HL-60/S4 treated with retinoic acid at 250 ng/mL for 4 days and 3 days (cell line): ENCODE measurements around the gene GGT5.
"Not testable (repeated sequence)": the region's sequence is repeated elsewhere in the genome, so short reads cannot be mapped to it uniquely, and the experiment has no call there.

Experiments used
- in situ Hi-C: fragments of 300-500 bp; cut with MboI; formaldehyde crosslinking; loops from 2 replicates; pipeline ENCODE4 v1.7.0; 2022; ENCODE audit warnings: low sequenced_read_pairs

Gene GGT5

GRCh38 chr22:24264329-24264896 lies 19.5 kb upstream of the GGT5 start:
- in situ Hi-C loops = not testable (repeated sequence)

- in situ Hi-C loops = not testable (repeated sequence)
These were observed 18.6 kb upstream of the GGT5 start for GRCh38 chr22:24263479-24263878.

GRCh38 chr22:24262185-24262749 lies 17.4 kb upstream of the GGT5 start:
- in situ Hi-C loops = not testable (repeated sequence)

GRCh38 chr22:24259459-24259858 lies 14.6 kb upstream of the GGT5 start:
- in situ Hi-C loops = not testable (repeated sequence)

- in situ Hi-C loops = not testable (repeated sequence)
These were observed 11.9 kb upstream of the GGT5 start for GRCh38 chr22:24256736-24257135.

GRCh38 chr22:24256136-24256535 lies 11.3 kb upstream of the GGT5 start:
- in situ Hi-C loops = not testable (repeated sequence)

- in situ Hi-C loops = not testable (repeated sequence)
These were observed 8.2 kb upstream of the GGT5 start for GRCh38 chr22:24253126-24253525.

GRCh38 chr22:24251286-24251685 lies 6.4 kb upstream of the GGT5 start:
- in situ Hi-C loops = not testable (repeated sequence)

- in situ Hi-C loops = not testable (repeated sequence)
These were observed 4.5 kb upstream of the GGT5 start for GRCh38 chr22:24249413-24249812.

GRCh38 chr22:24248611-24249010 lies 3.7 kb upstream of the GGT5 start:
- in situ Hi-C loops = not testable (repeated sequence)

- in situ Hi-C loops = no loop called here
These were observed 2.9 kb upstream of the GGT5 start for GRCh38 chr22:24247564-24248344.

- in situ Hi-C loops = no loop called here
These were observed 2.2 kb upstream of the GGT5 start for GRCh38 chr22:24247011-24247507.

GRCh38 chr22:24245584-24246561 lies 991 bp upstream of the GGT5 start:
- in situ Hi-C loops = not testable (repeated sequence)

- in situ Hi-C loops = no loop called here
These were observed 616 bp downstream of the GGT5 start for GRCh38 chr22:24244144-24244787.

- in situ Hi-C loops = not testable (repeated sequence)
These were observed 1.5 kb downstream of the GGT5 start for GRCh38 chr22:24243417-24243816.

- in situ Hi-C loops = not testable (repeated sequence)
These were observed 3.7 kb downstream of the GGT5 start for GRCh38 chr22:24240985-24241692.

- in situ Hi-C loops = no loop called here
These were observed 4.5 kb downstream of the GGT5 start for GRCh38 chr22:24240381-24240780.

GRCh38 chr22:24238101-24238694 lies 6.7 kb downstream of the GGT5 start:
- in situ Hi-C loops = not testable (repeated sequence)

GRCh38 chr22:24236656-24237055 lies 8.2 kb downstream of the GGT5 start:
- in situ Hi-C loops = no loop called here
